ENCODE data around the gene TRERF1. TPM values are rescaled to one million over a fixed set of nuclear protein-coding genes. Genes with fewer than 3 reads are reported as not detected.
"Not testable (repeated sequence)": the region's sequence is repeated elsewhere in the genome, so short reads cannot be mapped to it uniquely, and the experiment has no call there.

TRERF1 gene
- total RNA-seq, 2 donors from 2014 or later = 1.2 to 2.6 TPM

GRCh38 chr6:42326248-42326647 lies 125.5 kb downstream of the TRERF1 start:
- DNase-seq (no peak), ATAC-seq (no peak)
- intact Hi-C loops (cut with DNase I) = no loop called here

GRCh38 chr6:42324656-42325324 lies 126.9 kb downstream of the TRERF1 start:
- intact Hi-C loops (cut with DNase I); DNase-seq; ATAC-seq: not testable (repeated sequence)

GRCh38 chr6:42322676-42323075 lies 129.1 kb downstream of the TRERF1 start:
- ATAC-seq = no peak
- intact Hi-C loops (cut with DNase I) = no loop called here
- DNase-seq = no peak

GRCh38 chr6:42321976-42322375 lies 129.8 kb downstream of the TRERF1 start:
- DNase-seq (no peak), ATAC-seq (no peak)
- intact Hi-C loops (cut with DNase I) = no loop called here

GRCh38 chr6:42320762-42321161 lies 131.0 kb downstream of the TRERF1 start:
- DNase-seq (no peak), ATAC-seq (no peak)
- intact Hi-C loops (cut with DNase I) = no loop called here

- intact Hi-C loops (cut with DNase I) = no loop called here
- DNase-seq (no peak), ATAC-seq (no peak)
Measured at GRCh38 chr6:42318480-42318879, 133.2 kb downstream of the TRERF1 start.

- intact Hi-C loops (cut with DNase I) = no loop called here
Measured at GRCh38 chr6:42316981-42317380, 134.7 kb downstream of the TRERF1 start.

GRCh38 chr6:42315991-42316970 lies 135.4 kb downstream of the TRERF1 start:
- intact Hi-C loops (cut with DNase I) = no loop called here
- DNase-seq = no peak
- ATAC-seq = peak in 1 of 2 donors; percentile 63

More at GRCh38 chr6:42316981-42317380, 134.7 kb downstream of the TRERF1 start:
- ATAC-seq (no peak), DNase-seq (no peak)

- DNase-seq = no peak
- intact Hi-C loops (cut with DNase I) = no loop called here
- no peak for ATAC-seq
Measured at GRCh38 chr6:42315259-42315990, 136.3 kb downstream of the TRERF1 start.

- intact Hi-C loops (cut with DNase I) = no loop called here
- no peak for DNase-seq
- ATAC-seq = no peak
Measured at GRCh38 chr6:42314571-42315258, 137.0 kb downstream of the TRERF1 start.

GRCh38 chr6:42313941-42314570 lies 137.7 kb downstream of the TRERF1 start:
- intact Hi-C loops (cut with DNase I) = no loop called here
- ATAC-seq (no peak), DNase-seq (no peak)

- ATAC-seq (no peak), DNase-seq (no peak)
- intact Hi-C loops (cut with DNase I) = no loop called here
Measured at GRCh38 chr6:42313038-42313437, 138.7 kb downstream of the TRERF1 start.

- intact Hi-C loops (cut with DNase I) = no loop called here
- ATAC-seq = no peak
- DNase-seq = no peak
Measured at GRCh38 chr6:42307141-42307470, 144.6 kb downstream of the TRERF1 start.

GRCh38 chr6:42306439-42307140 lies 145.1 kb downstream of the TRERF1 start:
- intact Hi-C loops (cut with DNase I) = no loop called here
- DNase-seq = no peak
- ATAC-seq = no peak

- intact Hi-C loops (cut with DNase I) = no loop called here
- ATAC-seq (peak in 1 of 2 donors; percentile 12), DNase-seq (no peak)
Measured at GRCh38 chr6:42304053-42304712, 147.5 kb downstream of the TRERF1 start.

GRCh38 chr6:42302411-42302810 lies 149.3 kb downstream of the TRERF1 start:
- ATAC-seq = peak in 1 of 2 donors; percentile 42
- no peak for DNase-seq
- intact Hi-C loops (cut with DNase I) = no loop called here

GRCh38 chr6:42301986-42302385 lies 149.7 kb downstream of the TRERF1 start:
- intact Hi-C loops (cut with DNase I) = no loop called here
- ATAC-seq (no peak), DNase-seq (no peak)

- intact Hi-C loops (cut with DNase I) = no loop called here
- ATAC-seq (peak in 1 of 2 donors; percentile 69), DNase-seq (no peak)
Measured at GRCh38 chr6:42300701-42301100, 151.0 kb downstream of the TRERF1 start.

Measured in left cardiac atrium (tissue), 4 donors.